GM12878 (cell line): ENCODE results near the gene LPAR3. TPM values are rescaled to one million over a fixed set of nuclear protein-coding genes. Genes with fewer than 3 reads are reported as not detected.

Experiments used
- ATAC-seq: fragments of 200-7000 bp; cut with Tn5 transposase; 3 replicates; pipeline ENCODE4 v1.9.1; 2020; ENCODE audit warnings: mild to moderate bottlenecking, moderate library complexity
- BruUV-seq: library from RNA; stranded (reverse); fragments of 400-500 nt; replicated peaks from 2 replicates; lab custom pipeline; 2021; lab: Mats Ljungman, UMichigan
- CTCF ChIA-PET: fragments of 300-600 bp; sonication (Branson Sonifier 250); formaldehyde crosslinking; extraction: SDS; loops from one replicate; lab custom pipeline; 2021; ENCODE audit warnings: inconsistent platforms; lab: Yijun Ruan, JAX
- POLR2A ChIA-PET: fragments of 350-600 bp; formaldehyde crosslinking; extraction: SDS; loops from one replicate; lab custom pipeline; 2021; ENCODE audit warnings: inconsistent platforms; lab: Charles Lee
- RAD21 ChIA-PET: fragments of 300-600 bp; sonication (Branson Sonifier 250); formaldehyde crosslinking; loops from one replicate; lab custom pipeline; 2023; ENCODE audit warnings: antibody characterized with exemption; ENCODE audit not compliant: unreplicated experiment; lab: Charles Lee
- SMC1A ChIA-PET: fragments of 300-600 bp; sonication (Branson Sonifier 250); formaldehyde crosslinking; loops from one replicate; lab custom pipeline; 2023; ENCODE audit not compliant: unreplicated experiment, uncharacterized antibody; lab: Charles Lee
- DNase-seq: peaks from one replicate; pipeline ENCODE4 v3.0.0-alpha.2; 2011; ENCODE audit warnings: low read depth, low spot score
- FAIRE-seq: peaks from 3 replicates; lab custom pipeline; 2011; peaks lifted over from hg19 to GRCh38; lab: Jason Lieb, UNC
- H2AFZ ChIP-seq: 2 replicates; pipeline ENCODE4 v1.6.0; 2011; ENCODE audit warnings: low read depth, low read length, control low read depth; ENCODE audit not compliant: control insufficient read depth
- H3K27ac ChIP-seq: 2 replicates; pipeline ENCODE4 v1.5.1; 2011; ENCODE audit warnings: control low read depth; ENCODE audit not compliant: control insufficient read depth, insufficient read depth
- H3K27me3 ChIP-seq, 2 experiments: replicated peaks in 1 of 2; 2 replicates each; pipeline versions ENCODE4 v1.6.0 to v1.6.1; 2011; ENCODE audit warnings: low read length in 1 of 2; ENCODE audit not compliant: control insufficient read depth in 2 of 2, insufficient read depth in 2 of 2
- H3K36me3 ChIP-seq, 2 experiments: 2 replicates each; pipeline ENCODE4 v1.5.1; 2011; ENCODE audit warnings: low read length in 1 of 2; ENCODE audit not compliant: control insufficient read depth in 2 of 2, insufficient read depth in 2 of 2
- H3K4me1 ChIP-seq: 2 replicates; pipeline ENCODE4 v1.6.1; 2011; ENCODE audit warnings: mild to moderate bottlenecking, low read length, moderate library complexity, mixed read lengths; ENCODE audit not compliant: control insufficient read depth, insufficient read depth
- H3K4me2 ChIP-seq: 2 replicates; pipeline ENCODE4 v1.6.0; 2011; ENCODE audit warnings: control low read depth; ENCODE audit not compliant: control insufficient read depth, insufficient read depth
- H3K4me3 ChIP-seq: fragments of 200-600 bp; sonication (generic); 2 replicates; pipeline ENCODE4 v1.5.1; 2016
- H3K79me2 ChIP-seq: 2 replicates; pipeline ENCODE4 v1.6.0; 2011; ENCODE audit warnings: low read length; ENCODE audit not compliant: control insufficient read depth, insufficient read depth
- H3K9ac ChIP-seq: 2 replicates; pipeline ENCODE4 v1.8.0; 2011; ENCODE audit warnings: low read length, control low read depth, mixed read lengths; ENCODE audit not compliant: control insufficient read depth, insufficient read depth
- H3K9me3 ChIP-seq: replicated peaks from 3 replicates; pipeline ENCODE4 v1.5.1; 2011; ENCODE audit warnings: mild to moderate bottlenecking, low read length; ENCODE audit not compliant: control insufficient read depth, insufficient read depth
- H4K20me1 ChIP-seq: 2 replicates; pipeline ENCODE4 v1.6.0; 2011; ENCODE audit not compliant: control insufficient read depth, insufficient read depth
- ATF2 ChIP-seq: IDR thresholded peaks from 2 replicates; pipeline ENCODE4 v1.6.1; 2012; ENCODE audit warnings: low read length, inconsistent platforms
- EGR1 ChIP-seq, 2 experiments: IDR thresholded peaks; 1 replicate in 1 of 2; 2 replicates in 1 of 2; pipeline ENCODE4 v1.6.1; 2011 to 2012; ENCODE audit warnings: low read depth in 2 of 2, low read length in 2 of 2, borderline replicate concordance in 1 of 2, mild to moderate bottlenecking in 1 of 2, moderate library complexity in 1 of 2
- LARP7 ChIP-seq: fragments of 450-650 bp; IDR thresholded peaks from 2 replicates; pipeline ENCODE4 v1.6.1; 2017; ENCODE audit warnings: mild to moderate bottlenecking
- MEF2A ChIP-seq: IDR thresholded peaks from 2 replicates; pipeline ENCODE4 v1.6.1; 2011; ENCODE audit warnings: low read depth, mild to moderate bottlenecking, low read length, moderate library complexity; ENCODE audit not compliant: insufficient read depth
- MXI1 ChIP-seq: fragments of 150-350 bp; IDR thresholded peaks from 2 replicates; pipeline ENCODE4 v1.6.1; 2011; ENCODE audit warnings: low read depth, mild to moderate bottlenecking, inconsistent platforms, low read length, improper control_type of control experiment
- NFXL1 ChIP-seq: fragments of 450-650 bp; IDR thresholded peaks from 2 replicates; pipeline ENCODE4 v1.6.1; 2017; ENCODE audit warnings: antibody characterized with exemption, mild to moderate bottlenecking, borderline replicate concordance
- PBX3 ChIP-seq: IDR thresholded peaks from 2 replicates; pipeline ENCODE4 v1.6.1; 2011; ENCODE audit warnings: mild to moderate bottlenecking, low read depth, low read length, moderate library complexity; ENCODE audit not compliant: insufficient replicate concordance
- TAF1 ChIP-seq: IDR thresholded peaks from 2 replicates; pipeline ENCODE4 v1.6.1; 2011; ENCODE audit warnings: mild to moderate bottlenecking, low read depth, low read length, borderline replicate concordance
- WGBS: methylation state at CpG from one replicate; pipeline ENCODE4 v1.1.6; 2016; ENCODE audit warnings: low lambda C conversion rate; ENCODE audit not compliant: insufficient replicate concordance, insufficient coverage; ENCODE audit errors: missing lambda C conversion rate; 5-methylcytosine and 5-hydroxymethylcytosine counted together
- in situ Hi-C: fragments of 300-500 bp; cut with MboI; formaldehyde crosslinking; loops from 9 replicates; pipeline ENCODE4 v1.14.3; 2018; ENCODE audit warnings: mixed read lengths
- intact Hi-C: fragments of 100-400 bp; cut with micrococcal nuclease; formaldehyde crosslinking; loops from one replicate; pipeline ENCODE4 v1.14.2; 2022; ENCODE audit not compliant: unreplicated experiment
- polyA plus RNA-seq, 11 experiments: library from polyadenylated mRNA; depleted of rRNA in 4 of 11; unstranded in 6 of 11; stranded (reverse) in 5 of 11; fragments of >200 nt; fragmentation: Nextera tagmentation in 4 of 11; fragmentation: Illumina TruSeq in 1 of 11; extraction: Ambion mirVana in 4 of 11; extraction: Trizol in 1 of 11; gene quantifications; 1 replicate in 1 of 11; 2 replicates in 10 of 11; pipeline versions ENCODE4 v1.2.1 to v1.2.3, GENCODE V29; 2011 to 2016; ENCODE audit warnings: inconsistent platforms in 2 of 11, missing spikeins in 2 of 11, low read depth in 1 of 11
- total RNA-seq, 4 experiments: library from RNA; depleted of rRNA in 3 of 4; stranded (reverse); fragments of >200 nt in 3 of 4; fragmentation: Illumina TruSeq in 1 of 4; extraction: Trizol in 1 of 4; gene quantifications; 2 replicates each; pipeline versions ENCODE4 v1.2.1 to v1.2.3, GENCODE V29; 2013 to 2021

The LPAR3 gene
- total and polyA plus RNA-seq, 10 of the 15 experiments (the other 5 are each of a cell fraction or from before 2014, with no cell fraction given) = 0.03 to 0.31 (median 0.09) TPM; not detected in 3

GRCh38 chr1:84827555-84827954 is 65.5 kb downstream of the LPAR3 start:
- ChIA-PET POLR2A (no interaction called here), RAD21 (no interaction called here), CTCF (interaction anchor here (0.9 to 1.5 kb wide), 2 partner anchors 12 to 108 kb away, joined by 4 to 7 read pairs; no protein-coding TSS in a partner anchor), SMC1A (no interaction called here)
- Histone ChIP-seq H3K9me3 (no peaks in the 10 kb centered on the region), H3K4me2 (no peak overlapping the region), H3K36me3 (no peaks in the 10 kb centered on the region), H2AFZ (no peak overlapping the region), H3K27me3 (peaks cover 0 to 2% of the 10 kb centered on the region in 2 experiments; a peak in 2 of 4 replicates), H3K27ac (no peak overlapping the region), H3K4me1 (no peaks in the 10 kb centered on the region), H3K4me3 (no peak overlapping the region), H4K20me1 (no peaks in the 10 kb centered on the region), H3K79me2 (no peaks in the 10 kb centered on the region), H3K9ac (no peak overlapping the region)
- in situ Hi-C loops = no loop called here
- ATAC-seq (no peak), DNase-seq (no peak), FAIRE-seq (no peak)
- 36% methylated on average over 3 of the region's 3 CpGs for WGBS
- BruUV-seq = no TSS peak
- intact Hi-C loops = no loop called here
- no peak for TF ChIP-seq NFXL1
- TF ChIP-seq MXI1 = no peak
- no peak for TF ChIP-seq PBX3
- no peak for TF ChIP-seq MEF2A
- no peak for TF ChIP-seq ATF2
- TF ChIP-seq EGR1 (IDR thresholded peaks at IDR 0.05; ENCODE audit: borderline replicate concordance in 1 of 2, low read depth in 2 of 2, low read length in 2 of 2) = no peak
- no peak for TF ChIP-seq LARP7
- no peak for TF ChIP-seq TAF1
